NCI-H2107 (cell line): ENCODE measurements around the gene OR2T8.

Source experiments
- DNase-seq: peaks from one replicate; lab custom pipeline; 2025; lab: John Stamatoyannopoulos, UW

The OR2T8 gene

GRCh38 chr1:247961791-247962190 lies 41.7 kb downstream of the OR2T8 start:
- no peak for DNase-seq

GRCh38 chr1:247962911-247963588 lies 43.0 kb downstream of the OR2T8 start:
- no peak for DNase-seq

- DNase-seq = no peak
These were observed 44.9 kb downstream of the OR2T8 start, which contains the start of gene OR2AK2 for GRCh38 chr1:247964933-247965332. TSS of gene OR2AK2 (plus strand) at chr1:247965233. CDS start at chr1:247965377, 144 bp downstream.

GRCh38 chr1:247966532-247967204 lies 46.6 kb downstream of the OR2T8 start:
- no peak for DNase-seq
